Astrocyte (in vitro differentiated cells and primary cell): ENCODE results near the gene DOLPP1. TPM values are rescaled to one million over a fixed set of nuclear protein-coding genes. Genes with fewer than 3 reads are reported as not detected.
"Not testable (repeated sequence)": the region's sequence is repeated elsewhere in the genome, so short reads cannot be mapped to it uniquely, and the experiment has no call there.

ENCODE experiments used
- DNase-seq: peaks from one replicate; pipeline ENCODE4 v3.0.0-alpha.2; 2010; ENCODE audit warnings: low read depth
- FAIRE-seq: peaks from 2 replicates; lab custom pipeline; 2011; peaks lifted over from hg19 to GRCh38; lab: Jason Lieb, UNC
- H2AFZ ChIP-seq: 2 replicates; pipeline ENCODE4 v1.6.0; 2012; ENCODE audit warnings: low read depth, low read length, inconsistent platforms
- H3K27ac ChIP-seq: 2 replicates; pipeline ENCODE4 v1.5.1; 2011; ENCODE audit warnings: low read depth, low read length, inconsistent platforms
- H3K27me3 ChIP-seq: 2 replicates; pipeline ENCODE4 v1.6.0; 2011; ENCODE audit warnings: low read length, inconsistent platforms; ENCODE audit not compliant: insufficient read depth
- H3K36me3 ChIP-seq: 2 replicates; pipeline ENCODE4 v1.5.1; 2011; ENCODE audit warnings: low read length, inconsistent platforms; ENCODE audit not compliant: insufficient read depth
- H3K4me1 ChIP-seq: 2 replicates; pipeline ENCODE4 v1.5.1; 2011; ENCODE audit warnings: low read length, inconsistent platforms; ENCODE audit not compliant: insufficient read depth
- H3K4me2 ChIP-seq: 2 replicates; pipeline ENCODE4 v1.6.0; 2012; ENCODE audit warnings: low read length, inconsistent platforms
- H3K4me3 ChIP-seq: 2 replicates; pipeline ENCODE4 v1.5.1; 2011; ENCODE audit warnings: low read depth, mild to moderate bottlenecking, low read length, inconsistent platforms; ENCODE audit not compliant: insufficient read depth
- H3K79me2 ChIP-seq: 2 replicates; pipeline ENCODE4 v1.6.0; 2012; ENCODE audit warnings: mild to moderate bottlenecking, low read length, inconsistent platforms; ENCODE audit not compliant: insufficient read depth
- H3K9ac ChIP-seq: 2 replicates; pipeline ENCODE4 v1.6.0; 2012; ENCODE audit warnings: mild to moderate bottlenecking, low read length, inconsistent platforms
- H3K9me3 ChIP-seq: 2 replicates; pipeline ENCODE4 v1.5.1; 2012; ENCODE audit warnings: low read depth, mild to moderate bottlenecking, low read length, inconsistent platforms; ENCODE audit not compliant: insufficient read depth
- H4K20me1 ChIP-seq: 2 replicates; pipeline ENCODE4 v1.6.0; 2012; ENCODE audit warnings: low read length, inconsistent platforms; ENCODE audit not compliant: insufficient read depth
- H3K27ac Mint-ChIP-seq: one replicate; pipeline ENCODE4 v1.8.0; 2021; ENCODE audit warnings: mild to moderate bottlenecking, mixed read lengths; ENCODE audit not compliant: unreplicated experiment
- H3K27me3 Mint-ChIP-seq: one replicate; pipeline ENCODE4 v1.8.0; 2021; ENCODE audit warnings: low read depth, mixed read lengths; ENCODE audit not compliant: unreplicated experiment
- H3K36me3 Mint-ChIP-seq: one replicate; pipeline ENCODE4 v1.8.0; 2021; ENCODE audit warnings: low read depth, mixed read lengths; ENCODE audit not compliant: unreplicated experiment
- H3K4me1 Mint-ChIP-seq: one replicate; pipeline ENCODE4 v1.8.0; 2021; ENCODE audit warnings: low read depth, mixed read lengths; ENCODE audit not compliant: unreplicated experiment
- H3K4me3 Mint-ChIP-seq: one replicate; pipeline ENCODE4 v1.8.0; 2021; ENCODE audit warnings: mild to moderate bottlenecking, moderate library complexity, mixed read lengths; ENCODE audit not compliant: unreplicated experiment
- H3K9me3 Mint-ChIP-seq: one replicate; pipeline ENCODE4 v1.8.0; 2021; ENCODE audit warnings: mild to moderate bottlenecking, mixed read lengths; ENCODE audit not compliant: unreplicated experiment
- CTCF ChIP-seq: IDR thresholded peaks from 2 replicates; pipeline ENCODE4 v1.5.1; 2011; ENCODE audit warnings: low read depth, mild to moderate bottlenecking, inconsistent platforms, low read length, moderate library complexity; ENCODE audit not compliant: insufficient read depth
- EZH2 ChIP-seq: IDR thresholded peaks from 2 replicates; pipeline ENCODE4 v1.6.1; 2012; ENCODE audit warnings: mild to moderate bottlenecking, low read length, inconsistent platforms; ENCODE audit not compliant: insufficient read depth
- total RNA-seq: library from RNA; stranded (reverse); gene quantifications from 2 replicates; pipeline ENCODE4 v1.2.1, GENCODE V29; 2021

DOLPP1 gene
- total RNA-seq, 1 donor from 2014 or later: 17.9 TPM

- TF ChIP-seq CTCF (no peak), EZH2 (no peak)
- peak overlapping the region; percentile 5 for H2AFZ ChIP-seq
- FAIRE-seq (no peak), DNase-seq (no peak)
- H3K4me3 Mint-ChIP-seq: no peak overlapping the region
- H3K79me2 ChIP-seq: peaks cover 5% of the 10 kb centered on the region
- no peaks in the 10 kb centered on the region for H3K9me3 ChIP-seq
- no peak overlapping the region for H3K27ac ChIP-seq
- H3K27me3 Mint-ChIP-seq: no peaks in the 10 kb centered on the region
- no peak overlapping the region for H3K4me3 ChIP-seq
- H3K36me3 ChIP-seq: peaks cover 2% of the 10 kb centered on the region
- no peaks in the 10 kb centered on the region for H3K9me3 Mint-ChIP-seq
- no peak overlapping the region for H3K27ac Mint-ChIP-seq
- no peak overlapping the region for H3K9ac ChIP-seq
- no peaks in the 10 kb centered on the region for H3K27me3 ChIP-seq
- peak overlapping the region; percentile 3 for H3K4me2 ChIP-seq
- H3K4me1 Mint-ChIP-seq: peaks cover 2% of the 10 kb centered on the region
- H3K4me1 ChIP-seq: peaks cover 15% of the 10 kb centered on the region
- H3K36me3 Mint-ChIP-seq: peaks cover 15% of the 10 kb centered on the region
- peaks cover 32% of the 10 kb centered on the region for H4K20me1 ChIP-seq
These were observed 46.1 kb downstream of the DOLPP1 start for GRCh38 chr9:129126749-129127618.

GRCh38 chr9:129128689-129129088, 47.8 kb downstream of the DOLPP1 start:
- TF ChIP-seq EZH2 (no peak), CTCF (no peak)
- Mint-ChIP-seq H3K4me3 (no peak overlapping the region), H3K36me3 (peaks cover 13% of the 10 kb centered on the region), H3K9me3 (no peaks in the 10 kb centered on the region), H3K27me3 (no peaks in the 10 kb centered on the region), H3K4me1 (peaks cover 5% of the 10 kb centered on the region), H3K27ac (no peak overlapping the region)
- DNase-seq (no peak), FAIRE-seq (no peak)
- Histone ChIP-seq H4K20me1 (peaks cover 22% of the 10 kb centered on the region), H3K9ac (no peak overlapping the region), H3K9me3 (no peaks in the 10 kb centered on the region), H3K27me3 (no peaks in the 10 kb centered on the region), H3K79me2 (no peaks in the 10 kb centered on the region), H3K4me2 (no peak overlapping the region), H3K4me1 (peaks cover 15% of the 10 kb centered on the region), H2AFZ (no peak overlapping the region), H3K4me3 (no peak overlapping the region), H3K27ac (no peak overlapping the region), H3K36me3 (peaks cover 2% of the 10 kb centered on the region)

- peak overlapping the region; percentile 50 for H3K27ac Mint-ChIP-seq
- not testable (repeated sequence) for H3K4me1 Mint-ChIP-seq, H3K27me3 ChIP-seq, H3K79me2 ChIP-seq, H3K4me3 ChIP-seq, H3K4me2 ChIP-seq, FAIRE-seq, H3K4me3 Mint-ChIP-seq, H3K27me3 Mint-ChIP-seq, H3K36me3 ChIP-seq, H3K9me3 Mint-ChIP-seq, H2AFZ ChIP-seq, DNase-seq, H3K27ac ChIP-seq, H3K9ac ChIP-seq, H3K9me3 ChIP-seq
- H4K20me1 ChIP-seq: peaks cover 12% of the 10 kb centered on the region
- peaks cover 13% of the 10 kb centered on the region for H3K36me3 Mint-ChIP-seq
- H3K4me1 ChIP-seq: peaks cover 11% of the 10 kb centered on the region
These were observed 49.4 kb downstream of the DOLPP1 start for GRCh38 chr9:129130271-129130670.
